GM21526 (cell line): ENCODE data around the gene GIN1.
"Not testable (repeated sequence)": the region's sequence is repeated elsewhere in the genome, so short reads cannot be mapped to it uniquely, and the experiment has no call there.

Experiments used
- ATAC-seq: cut with Tn5 transposase; IDR thresholded peaks from one replicate; pipeline ENCODE4 v1.9.1; 2021; ENCODE audit warnings: moderate library complexity; ENCODE audit not compliant: unreplicated experiment, low FRiP score

Gene GIN1

GRCh38 chr5:103111468-103111867, 8.5 kb downstream of the GIN1 start:
- no peak for ATAC-seq

- no peak for ATAC-seq
Observed at GRCh38 chr5:103110403-103110802, 9.5 kb downstream of the GIN1 start.

- ATAC-seq, result no peak
Observed at GRCh38 chr5:103109277-103109676, 10.7 kb downstream of the GIN1 start.

GRCh38 chr5:103108086-103108485, 11.9 kb downstream of the GIN1 start:
- ATAC-seq, result no peak

- ATAC-seq, result no peak
Observed at GRCh38 chr5:103102234-103102633, 17.7 kb downstream of the GIN1 start.

GRCh38 chr5:103101079-103101750, 18.7 kb downstream of the GIN1 start:
- no peak for ATAC-seq

- no peak for ATAC-seq
Observed at GRCh38 chr5:103098993-103099392, 20.9 kb downstream of the GIN1 start.

- no peak for ATAC-seq
Observed at GRCh38 chr5:103094737-103095136, 25.2 kb downstream of the GIN1 start.

GRCh38 chr5:103093727-103094126, 26.2 kb downstream of the GIN1 start:
- no peak for ATAC-seq

GRCh38 chr5:103092676-103093075, 27.3 kb downstream of the GIN1 start:
- ATAC-seq, result no peak

GRCh38 chr5:103090791-103091190, 29.1 kb downstream of the GIN1 start:
- ATAC-seq, result no peak

GRCh38 chr5:103089272-103089671, 30.7 kb downstream of the GIN1 start:
- ATAC-seq, result no peak

GRCh38 chr5:103086547-103086946, 33.4 kb downstream of the GIN1 start:
- no peak for ATAC-seq

- ATAC-seq, result no peak
Observed at GRCh38 chr5:103079796-103080195, 40.1 kb downstream of the GIN1 start.

- no peak for ATAC-seq
Observed at GRCh38 chr5:103075442-103075841, 44.5 kb downstream of the GIN1 start.

- ATAC-seq, result not testable (repeated sequence)
Observed at GRCh38 chr5:103073500-103073899, 46.4 kb downstream of the GIN1 start.

GRCh38 chr5:103066326-103066725, 53.6 kb downstream of the GIN1 start:
- no peak for ATAC-seq

- ATAC-seq, result no peak
Observed at GRCh38 chr5:103060424-103060954, 59.4 kb downstream of the GIN1 start.

- no peak for ATAC-seq
Observed at GRCh38 chr5:103059525-103059924, 60.4 kb downstream of the GIN1 start.

GRCh38 chr5:103057208-103058130, 62.5 kb downstream of the GIN1 start:
- no peak for ATAC-seq

GRCh38 chr5:103046706-103047105, 73.2 kb downstream of the GIN1 start:
- not testable (repeated sequence) for ATAC-seq
